CD8-positive, alpha-beta memory T cell (primary cell): ENCODE measurements around the gene NPY2R. TPM values are rescaled to one million over a fixed set of nuclear protein-coding genes. Genes with fewer than 3 reads are reported as not detected.

Experiments used
- CTCF ChIA-PET: fragments of 350-600 bp; sonication (Branson Sonifier 250); formaldehyde crosslinking; loops from one replicate; lab custom pipeline; 2021; ENCODE audit warnings: antibody characterized with exemption; lab: Charles Lee
- POLR2A ChIA-PET: fragments of 350-600 bp; sonication (Branson Sonifier 250); formaldehyde crosslinking; loops from one replicate; lab custom pipeline; 2021; ENCODE audit warnings: antibody characterized with exemption; lab: Charles Lee
- DNase-seq, 5 donors: peaks; one replicate each; pipeline versions ENCODE4 v3.0.0 to v3.0.0-alpha.2; 2020 to 2022; ENCODE audit warnings: mixed read lengths in 1 of 5
- H3K27ac ChIP-seq: one replicate; pipeline ENCODE4 v1.7.0; 2013; ENCODE audit warnings: low read depth, mild to moderate bottlenecking, low read length, moderate library complexity
- H3K27me3 ChIP-seq: 2 replicates; pipeline ENCODE4 v1.7.0; 2013; ENCODE audit warnings: low read length, mild to moderate bottlenecking; ENCODE audit not compliant: insufficient read depth, poor library complexity, severe bottlenecking
- H3K36me3 ChIP-seq: 2 replicates; pipeline ENCODE4 v1.7.0; 2013; ENCODE audit warnings: mild to moderate bottlenecking, low read length, moderate library complexity; ENCODE audit not compliant: insufficient read depth
- H3K4me1 ChIP-seq: 2 replicates; pipeline ENCODE4 v1.7.0; 2013; ENCODE audit warnings: mild to moderate bottlenecking, low read length, moderate library complexity; ENCODE audit not compliant: insufficient read depth
- H3K4me3 ChIP-seq: 2 replicates; pipeline ENCODE4 v1.7.0; 2013; ENCODE audit warnings: mild to moderate bottlenecking, low read length
- H3K9me3 ChIP-seq: 2 replicates; pipeline ENCODE4 v1.7.0; 2013; ENCODE audit warnings: mild to moderate bottlenecking, low read length
- H3K27ac Mint-ChIP-seq, 8 donors: one replicate each; pipeline ENCODE4 v1.8.0; 2020 to 2021; ENCODE audit warnings: mixed read lengths in 8 of 8, mild to moderate bottlenecking in 6 of 8, inconsistent platforms in 3 of 8, moderate library complexity in 3 of 8
- H3K27me3 Mint-ChIP-seq, 2 donors: one replicate each; pipeline ENCODE4 v1.8.0; 2020 to 2021; ENCODE audit warnings: mixed read lengths in 2 of 2, mild to moderate bottlenecking in 1 of 2, moderate library complexity in 1 of 2
- H3K36me3 Mint-ChIP-seq, 3 donors: one replicate each; pipeline ENCODE4 v1.8.0; 2020 to 2021; ENCODE audit warnings: mixed read lengths in 3 of 3, inconsistent platforms in 1 of 3, mild to moderate bottlenecking in 1 of 3
- H3K4me1 Mint-ChIP-seq, 3 donors: one replicate each; pipeline ENCODE4 v1.8.0; 2020 to 2021; ENCODE audit warnings: mixed read lengths in 3 of 3, inconsistent platforms in 1 of 3, mild to moderate bottlenecking in 1 of 3
- H3K4me3 Mint-ChIP-seq, 7 donors: one replicate each; pipeline ENCODE4 v1.8.0; 2020 to 2021; ENCODE audit warnings: mixed read lengths in 7 of 7, mild to moderate bottlenecking in 6 of 7, moderate library complexity in 4 of 7, inconsistent platforms in 2 of 7
- H3K9me3 Mint-ChIP-seq, 5 donors: one replicate each; pipeline ENCODE4 v1.8.0; 2020 to 2022; ENCODE audit warnings: mixed read lengths in 5 of 5, mild to moderate bottlenecking in 3 of 5, moderate library complexity in 2 of 5, inconsistent platforms in 1 of 5
- polyA plus RNA-seq: library from polyadenylated mRNA; unstranded; fragments of 300-500 nt; fragmentation: Illumina TruSeq; gene quantifications from one replicate; pipeline ENCODE4 v1.2.3, GENCODE V29; 2021
- total RNA-seq, 2 experiments: library from RNA; stranded (reverse); gene quantifications; one replicate each; pipeline ENCODE4 v1.2.3, GENCODE V29; 2021

Gene NPY2R
- total RNA-seq, result not detected
- not detected for polyA plus RNA-seq

GRCh38 chr4:155208258-155209054 lies at the start of gene NPY2R:
NPY2R (plus strand) TSS chr4:155208636; CDS start chr4:155213940, 5,304 bp downstream.
- Mint-ChIP-seq H3K9me3 (peaks cover 0 to 7% (median 0%) of the 10 kb centered on the region in 5 donors), H3K4me1 (no peaks in the 10 kb centered on the region), H3K4me3 (no peak within 1 kb of the TSS), H3K36me3 (no peaks in the 10 kb centered on the region), H3K27me3 (peaks cover 7 to 32% of the 10 kb centered on the region in 2 donors), H3K27ac (no peak within 1 kb of the TSS)
- DNase-seq, result no peak
- ChIA-PET CTCF (no interaction called here), POLR2A (no interaction called here)
- Histone ChIP-seq H3K36me3 (no peaks in the 10 kb centered on the region), H3K27ac (no peak within 1 kb of the TSS), H3K27me3 (no peaks in the 10 kb centered on the region), H3K4me1 (no peaks in the 10 kb centered on the region), H3K4me3 (no peak within 1 kb of the TSS), H3K9me3 (no peaks in the 10 kb centered on the region)

GRCh38 chr4:155161357-155161756 lies 47.1 kb upstream of the NPY2R start:
- CTCF ChIA-PET, result no interaction called here
- H3K27ac Mint-ChIP-seq, result no peak overlapping the region
- no peaks in the 10 kb centered on the region for H3K4me1 ChIP-seq
- no peaks in the 10 kb centered on the region for H3K27me3 ChIP-seq
- H3K4me3 Mint-ChIP-seq, result no peak overlapping the region
- DNase-seq, result no peak
- H3K4me3 ChIP-seq, result no peak overlapping the region
- POLR2A ChIA-PET, result no interaction called here
- no peaks in the 10 kb centered on the region for H3K36me3 ChIP-seq
- no peaks in the 10 kb centered on the region for H3K9me3 ChIP-seq
- no peaks in the 10 kb centered on the region for H3K4me1 Mint-ChIP-seq
- H3K27ac ChIP-seq, result no peak overlapping the region
- no peaks in the 10 kb centered on the region for H3K36me3 Mint-ChIP-seq
- H3K9me3 Mint-ChIP-seq, result peaks cover 0 to 2% (median 0%) of the 10 kb centered on the region in 5 donors
- H3K27me3 Mint-ChIP-seq, result peaks cover 0 to 1% of the 10 kb centered on the region in 2 donors

GRCh38 chr4:155164718-155165117 lies 43.7 kb upstream of the NPY2R start:
- Histone ChIP-seq H3K27me3 (no peaks in the 10 kb centered on the region), H3K4me1 (no peaks in the 10 kb centered on the region), H3K9me3 (no peaks in the 10 kb centered on the region), H3K4me3 (no peak overlapping the region), H3K27ac (no peak overlapping the region), H3K36me3 (no peaks in the 10 kb centered on the region)
- ChIA-PET POLR2A (no interaction called here), CTCF (no interaction called here)
- no peak for DNase-seq
- Mint-ChIP-seq H3K9me3 (peaks cover 0 to 5% (median 2%) of the 10 kb centered on the region in 5 donors), H3K4me1 (no peaks in the 10 kb centered on the region), H3K36me3 (no peaks in the 10 kb centered on the region), H3K27me3 (no peaks in the 10 kb centered on the region), H3K4me3 (no peak overlapping the region), H3K27ac (no peak overlapping the region)

- POLR2A ChIA-PET, result no interaction called here
- DNase-seq, result no peak
Measured at GRCh38 chr4:155170569-155170968, 37.9 kb upstream of the NPY2R start.

GRCh38 chr4:155173371-155173770 lies 35.1 kb upstream of the NPY2R start:
- Mint-ChIP-seq H3K36me3 (no peaks in the 10 kb centered on the region), H3K27me3 (no peaks in the 10 kb centered on the region), H3K27ac (no peak overlapping the region), H3K9me3 (peaks cover 0 to 12% (median 2%) of the 10 kb centered on the region in 5 donors), H3K4me1 (no peaks in the 10 kb centered on the region), H3K4me3 (no peak overlapping the region)
- ChIA-PET POLR2A (no interaction called here), CTCF (no interaction called here)
- Histone ChIP-seq H3K36me3 (no peaks in the 10 kb centered on the region), H3K4me1 (no peaks in the 10 kb centered on the region), H3K27me3 (no peaks in the 10 kb centered on the region), H3K9me3 (no peaks in the 10 kb centered on the region), H3K27ac (no peak overlapping the region), H3K4me3 (no peak overlapping the region)
- no peak for DNase-seq

More at GRCh38 chr4:155170569-155170968, 37.9 kb upstream of the NPY2R start:
- Mint-ChIP-seq H3K9me3 (peaks cover 0 to 12% (median 2%) of the 10 kb centered on the region in 5 donors), H3K4me3 (no peak overlapping the region), H3K36me3 (no peaks in the 10 kb centered on the region), H3K27ac (no peak overlapping the region), H3K27me3 (no peaks in the 10 kb centered on the region), H3K4me1 (no peaks in the 10 kb centered on the region)
- Histone ChIP-seq H3K27ac (no peak overlapping the region), H3K4me3 (no peak overlapping the region), H3K9me3 (no peaks in the 10 kb centered on the region), H3K36me3 (no peaks in the 10 kb centered on the region), H3K27me3 (no peaks in the 10 kb centered on the region), H3K4me1 (no peaks in the 10 kb centered on the region)
- CTCF ChIA-PET, result no interaction called here

GRCh38 chr4:155174668-155175067 lies 33.8 kb upstream of the NPY2R start:
- Mint-ChIP-seq H3K27ac (no peak overlapping the region), H3K4me1 (no peaks in the 10 kb centered on the region), H3K27me3 (no peaks in the 10 kb centered on the region), H3K36me3 (no peaks in the 10 kb centered on the region), H3K9me3 (peaks cover 0 to 10% (median 0%) of the 10 kb centered on the region in 5 donors), H3K4me3 (no peak overlapping the region)
- ChIA-PET CTCF (no interaction called here), POLR2A (no interaction called here)
- Histone ChIP-seq H3K36me3 (no peaks in the 10 kb centered on the region), H3K4me1 (no peaks in the 10 kb centered on the region), H3K27ac (no peak overlapping the region), H3K4me3 (no peak overlapping the region), H3K27me3 (no peaks in the 10 kb centered on the region), H3K9me3 (no peaks in the 10 kb centered on the region)
- DNase-seq, result no peak

- ChIA-PET POLR2A (no interaction called here), CTCF (no interaction called here)
- no peak for DNase-seq
- no peaks in the 10 kb centered on the region for H3K36me3 Mint-ChIP-seq
- Histone ChIP-seq H3K36me3 (no peaks in the 10 kb centered on the region), H3K4me3 (no peak overlapping the region), H3K9me3 (no peaks in the 10 kb centered on the region), H3K27ac (no peak overlapping the region), H3K4me1 (no peaks in the 10 kb centered on the region), H3K27me3 (no peaks in the 10 kb centered on the region)
- no peaks in the 10 kb centered on the region for H3K27me3 Mint-ChIP-seq
- no peak overlapping the region for H3K4me3 Mint-ChIP-seq
- H3K4me1 Mint-ChIP-seq, result no peaks in the 10 kb centered on the region
- no peak overlapping the region for H3K27ac Mint-ChIP-seq
- H3K9me3 Mint-ChIP-seq, result peaks cover 0 to 2% (median 0%) of the 10 kb centered on the region in 5 donors
Measured at GRCh38 chr4:155179216-155179615, 29.2 kb upstream of the NPY2R start.

GRCh38 chr4:155186972-155187371 lies 21.5 kb upstream of the NPY2R start:
- no peak overlapping the region for H3K4me3 ChIP-seq
- H3K36me3 ChIP-seq, result no peaks in the 10 kb centered on the region
- H3K27ac ChIP-seq, result no peak overlapping the region
- H3K9me3 ChIP-seq, result no peaks in the 10 kb centered on the region
- Mint-ChIP-seq H3K4me3 (no peak overlapping the region), H3K4me1 (no peaks in the 10 kb centered on the region), H3K27me3 (no peaks in the 10 kb centered on the region), H3K9me3 (no peaks in the 10 kb centered on the region), H3K36me3 (no peaks in the 10 kb centered on the region), H3K27ac (no peak overlapping the region)
- no peaks in the 10 kb centered on the region for H3K4me1 ChIP-seq
- no peak for DNase-seq
- POLR2A ChIA-PET, result no interaction called here
- H3K27me3 ChIP-seq, result no peaks in the 10 kb centered on the region
- CTCF ChIA-PET, result no interaction called here
